GM20000 (cell line): ENCODE results near the gene ZNHIT2.

ENCODE experiments used
- DNase-seq: peaks from one replicate; pipeline ENCODE4 v3.0.0; 2012; ENCODE audit warnings: low spot score
- CTCF ChIP-seq: IDR thresholded peaks from 2 replicates; pipeline ENCODE4 v1.5.1; 2012; ENCODE audit warnings: mild to moderate bottlenecking, control low read depth; ENCODE audit errors: extremely low read depth, missing control alignments

ZNHIT2 gene

GRCh38 chr11:65072631-65072966 lies 44.9 kb downstream of the ZNHIT2 start:
- no peak for DNase-seq
- TF ChIP-seq CTCF = no peak

GRCh38 chr11:65071907-65072630 lies 45.4 kb downstream of the ZNHIT2 start:
- DNase-seq = peak; percentile 63
- no peak for TF ChIP-seq CTCF

DNA sequence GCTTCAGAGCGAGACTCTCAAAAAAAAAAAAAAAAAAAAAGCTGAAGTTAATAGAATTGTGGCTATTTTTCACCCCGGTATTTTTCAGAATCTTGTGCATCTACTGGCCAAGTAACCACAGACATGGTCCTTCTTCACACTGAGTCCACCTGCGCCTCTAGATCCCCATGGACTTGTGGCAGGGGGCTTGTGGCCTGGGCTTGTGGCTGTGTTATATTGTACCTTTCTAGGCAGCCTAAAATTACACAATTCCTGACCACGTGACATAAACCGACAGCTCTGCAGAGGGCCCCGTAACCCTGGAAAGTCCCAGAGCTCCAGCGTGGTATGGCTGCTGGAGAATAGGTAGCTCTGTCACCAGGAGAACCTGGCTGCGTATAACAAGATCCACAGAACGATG lies 48.3 kb downstream of the ZNHIT2 start:
- TF ChIP-seq CTCF = no peak
- DNase-seq = no peak

GRCh38 chr11:65067446-65067845 lies 50.1 kb downstream of the ZNHIT2 start:
- peak; percentile 54 for DNase-seq
- TF ChIP-seq CTCF = no peak

DNA sequence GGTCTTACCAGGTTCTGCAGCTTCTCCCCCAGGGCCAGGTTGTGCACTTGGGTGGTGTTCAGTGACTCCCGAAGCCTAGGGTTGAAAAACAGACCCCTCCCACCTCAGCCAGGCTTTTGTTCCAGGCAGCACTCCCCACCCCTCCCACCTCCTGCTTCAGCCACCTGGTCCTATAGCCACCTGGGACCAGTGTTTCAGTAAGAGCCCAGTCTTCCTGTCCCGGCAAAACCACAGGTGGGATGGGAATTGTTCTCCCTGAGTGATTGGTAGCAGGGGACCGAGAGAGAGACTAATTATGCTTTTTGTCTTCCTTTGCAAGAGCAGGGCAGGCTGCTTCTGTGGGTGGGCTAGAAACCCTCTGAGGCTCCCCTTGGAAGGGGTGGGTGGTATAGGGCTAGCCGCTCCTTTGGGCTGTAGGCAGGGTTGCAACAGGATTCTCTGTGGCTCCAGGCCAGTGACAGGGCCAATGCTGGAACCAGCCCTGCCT lies 50.7 kb downstream of the ZNHIT2 start:
- DNase-seq = no peak
- no peak for TF ChIP-seq CTCF
